Activated CD4-positive, alpha-beta T cell treated with anti-CD3 and anti-CD28 coated beads, Interleukin-2, amount 10 ng/mL, durations not matched to agents 7 days and 5 days (primary cell): ENCODE measurements around the gene NME3. TPM values are rescaled to one million over a fixed set of nuclear protein-coding genes. Genes with fewer than 3 reads are reported as not detected.
A peak's percentile ranks its signal among the peaks of the same experiment; 100 is the strongest.

Source experiments
- CTCF ChIA-PET: fragments of 350-600 bp; sonication (Branson Sonifier 250); formaldehyde crosslinking; loops from one replicate; lab custom pipeline; 2021; ENCODE audit warnings: antibody characterized with exemption; lab: Charles Lee
- POLR2A ChIA-PET: fragments of 350-600 bp; sonication (Branson Sonifier 250); formaldehyde crosslinking; loops from one replicate; lab custom pipeline; 2021; ENCODE audit warnings: antibody characterized with exemption; lab: Charles Lee
- DNase-seq: peaks from one replicate; pipeline ENCODE4 v3.0.0-alpha.2; 2020
- H3K27ac Mint-ChIP-seq: one replicate; pipeline ENCODE4 v1.8.0; 2021; ENCODE audit warnings: mild to moderate bottlenecking, moderate library complexity, mixed read lengths
- H3K27me3 Mint-ChIP-seq: one replicate; pipeline ENCODE4 v1.8.0; 2021; ENCODE audit warnings: mixed read lengths
- H3K36me3 Mint-ChIP-seq: one replicate; pipeline ENCODE4 v1.8.0; 2021; ENCODE audit warnings: low read depth, mixed read lengths
- H3K4me1 Mint-ChIP-seq: one replicate; pipeline ENCODE4 v1.8.0; 2021; ENCODE audit warnings: mixed read lengths
- H3K4me3 Mint-ChIP-seq: one replicate; pipeline ENCODE4 v1.8.0; 2021; ENCODE audit warnings: mild to moderate bottlenecking, moderate library complexity, mixed read lengths
- H3K9me3 Mint-ChIP-seq: one replicate; pipeline ENCODE4 v1.8.0; 2021; ENCODE audit warnings: mixed read lengths
- total RNA-seq, 2 experiments: library from RNA; stranded (reverse); gene quantifications; one replicate each; pipeline ENCODE4 v1.2.3, GENCODE V29; 2021

Gene NME3
- total RNA-seq, 2 experiments from 2014 or later: 31.3 to 47.4 TPM

GRCh38 chr16:1782408-1783264 is 11.3 kb upstream of the NME3 start, which contains the start of the genes NUBP2 and SPSB3:
NUBP2 (plus strand) TSS chr16:1782960; CDS start chr16:1783021, 61 bp downstream.
SPSB3 (minus strand) TSS chr16:1782571; CDS start chr16:1781483, 1,088 bp downstream.
- CTCF ChIA-PET: interaction anchor here (0.5 to 2.0 kb wide), 16 partner anchors 8 to 182 kb away, joined by 3 to 14 read pairs (median 3); partner anchors contain the start of genes EME2, FAHD1, HAGH and MAPK8IP3
- POLR2A ChIA-PET: interaction anchor here (0.8 to 1.4 kb wide), 4 partner anchors 8 to 182 kb away, joined by 3 to 8 read pairs (median 6); partner anchors contain the start of genes EME2, MAPK8IP3, MRPS34 and RPS2
- DNase-seq: peak; percentile 100

GRCh38 chr16:1781758-1782407 is 10.5 kb upstream of the NME3 start:
- POLR2A ChIA-PET: interaction anchor here (0.8 to 1.4 kb wide), 4 partner anchors 8 to 183 kb away, joined by 3 to 8 read pairs (median 6); partner anchors contain the start of genes EME2, MAPK8IP3, MRPS34 and RPS2
- Mint-ChIP-seq H3K9me3 (no peaks in the 10 kb centered on the region), H3K27me3 (no peaks in the 10 kb centered on the region), H3K36me3 (peaks cover 5% of the 10 kb centered on the region), H3K4me3 (peak overlapping the region; percentile 89), H3K27ac (peak overlapping the region; percentile 84), H3K4me1 (peaks cover 25% of the 10 kb centered on the region)
- DNase-seq: peak; percentile 47
- CTCF ChIA-PET: interaction anchor here (0.7 to 2.0 kb wide), 6 partner anchors 9 to 154 kb away, joined by 3 to 14 read pairs (median 6); partner anchors contain the start of genes EME2, FAHD1, HAGH and MAPK8IP3

More at GRCh38 chr16:1782408-1783264, 11.3 kb upstream of the NME3 start, which contains the start of the genes NUBP2 and SPSB3:
- H3K27me3 Mint-ChIP-seq: no peaks in the 10 kb centered on the region
- H3K9me3 Mint-ChIP-seq: no peaks in the 10 kb centered on the region
- peaks cover 25% of the 10 kb centered on the region for H3K4me1 Mint-ChIP-seq
- H3K36me3 Mint-ChIP-seq: peaks cover 5% of the 10 kb centered on the region
- H3K27ac Mint-ChIP-seq: peak within 1 kb of the TSS; percentile 93
- peak within 1 kb of the TSS; percentile 89 for H3K4me3 Mint-ChIP-seq

DNA sequence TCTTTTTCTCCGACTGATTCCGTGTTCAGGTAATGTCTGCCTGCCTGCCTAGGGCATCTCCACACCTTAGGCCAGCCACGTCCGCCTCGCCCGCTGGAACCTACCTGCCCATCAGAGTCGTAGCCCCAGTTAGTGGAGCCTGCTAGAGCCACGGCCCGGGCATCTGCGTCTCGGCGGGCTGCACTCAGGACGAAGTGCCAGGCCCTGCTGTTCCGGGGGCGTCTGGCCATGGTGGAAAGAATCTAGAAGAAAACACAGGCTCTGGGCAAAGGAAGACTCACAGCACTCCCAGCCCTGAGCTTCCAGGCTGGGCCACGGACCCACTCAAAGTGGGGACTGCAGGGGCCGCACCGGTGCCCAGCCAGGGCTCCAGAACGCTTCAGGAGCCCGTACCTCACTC is 9.9 kb upstream of the NME3 start:
- H3K27me3 Mint-ChIP-seq: no peaks in the 10 kb centered on the region
- ChIA-PET POLR2A (no interaction called here), CTCF (interaction anchor here (1.1 kb wide), 1 partner anchor 76 kb away, joined by 5 read pairs; the partner anchor contains the start of gene MAPK8IP3)
- H3K36me3 Mint-ChIP-seq: peaks cover 8% of the 10 kb centered on the region
- peak overlapping the region; percentile 84 for H3K27ac Mint-ChIP-seq
- DNase-seq: no peak
- peaks cover 25% of the 10 kb centered on the region for H3K4me1 Mint-ChIP-seq
- H3K4me3 Mint-ChIP-seq: peak overlapping the region; percentile 86
- no peaks in the 10 kb centered on the region for H3K9me3 Mint-ChIP-seq

DNA sequence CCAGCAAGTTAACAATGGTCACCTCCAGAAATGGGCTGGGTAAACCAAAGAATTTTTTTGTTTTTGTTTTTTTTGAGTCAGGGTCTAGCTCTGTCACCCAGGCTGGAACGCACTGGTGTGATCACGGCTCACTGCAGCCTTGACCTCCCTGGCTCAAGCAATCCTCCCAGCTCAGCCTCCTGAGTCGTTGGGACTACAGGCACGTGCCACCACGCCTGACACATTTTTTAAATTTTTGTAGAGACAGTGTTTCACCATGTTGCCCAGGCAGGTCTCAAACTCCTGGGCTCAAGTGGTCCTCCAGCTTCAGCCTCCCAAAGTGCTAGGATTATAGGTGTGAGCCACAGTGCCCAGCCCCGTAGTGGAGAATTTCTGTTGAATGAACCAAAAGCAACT is 9.3 kb upstream of the NME3 start:
- H3K4me3 Mint-ChIP-seq: peak overlapping the region; percentile 86
- no peak for DNase-seq
- ChIA-PET POLR2A (no interaction called here), CTCF (interaction anchor here (1.1 kb wide), 1 partner anchor 75 kb away, joined by 5 read pairs; the partner anchor contains the start of gene MAPK8IP3)
- H3K27me3 Mint-ChIP-seq: no peaks in the 10 kb centered on the region
- peaks cover 8% of the 10 kb centered on the region for H3K36me3 Mint-ChIP-seq
- H3K4me1 Mint-ChIP-seq: peaks cover 25% of the 10 kb centered on the region
- H3K9me3 Mint-ChIP-seq: no peaks in the 10 kb centered on the region
- peak overlapping the region; percentile 60 for H3K27ac Mint-ChIP-seq

DNA sequence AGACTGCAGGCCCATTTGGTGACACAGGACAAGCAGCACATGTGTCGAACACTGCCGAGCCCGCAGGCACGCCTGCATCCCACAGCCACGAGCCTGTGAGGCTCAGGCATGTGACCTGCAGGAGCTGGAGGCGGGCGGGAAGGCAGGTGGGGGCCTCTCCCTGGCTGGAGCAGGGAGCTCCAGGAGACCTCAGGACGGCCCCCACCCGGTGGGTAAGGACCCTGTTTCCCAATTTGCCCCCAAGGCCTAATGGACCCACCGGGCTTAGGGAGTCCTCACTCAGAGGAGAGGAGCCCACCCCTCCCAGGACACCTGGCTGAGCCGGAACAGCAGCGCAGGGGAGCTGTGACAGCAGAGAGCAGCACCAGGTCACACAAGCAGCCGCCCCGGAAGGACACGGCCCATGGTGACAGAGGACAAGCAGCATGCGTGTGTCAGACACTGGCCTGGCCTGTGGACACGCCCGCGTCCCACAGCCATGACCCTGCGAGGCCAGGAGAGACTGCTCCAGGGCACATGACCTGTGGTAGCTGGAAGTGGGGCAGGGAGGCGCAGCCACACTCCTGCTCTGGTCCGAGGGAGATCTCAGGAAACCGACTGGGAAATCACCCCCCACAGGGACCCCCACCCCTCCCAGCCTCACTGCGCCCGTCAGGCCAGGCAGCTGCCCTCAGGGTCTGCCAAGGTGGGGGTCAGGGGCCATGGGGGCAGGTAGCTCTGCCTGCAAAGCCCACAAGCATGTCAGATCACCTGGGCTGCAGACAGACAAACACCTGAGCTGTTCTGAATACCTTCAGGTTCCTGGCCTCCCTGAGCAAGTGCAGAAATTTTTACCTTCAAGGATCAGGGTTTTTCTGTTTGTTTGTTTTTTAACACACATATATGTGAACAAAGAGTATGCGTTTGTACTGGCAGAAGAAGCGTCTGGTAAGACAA is 8.7 kb upstream of the NME3 start:
- no peak overlapping the region for H3K27ac Mint-ChIP-seq
- H3K9me3 Mint-ChIP-seq: no peaks in the 10 kb centered on the region
- H3K27me3 Mint-ChIP-seq: no peaks in the 10 kb centered on the region
- ChIA-PET CTCF (interaction anchor here (1.1 kb wide), 1 partner anchor 75 kb away, joined by 5 read pairs; the partner anchor contains the start of gene MAPK8IP3), POLR2A (no interaction called here)
- H3K4me1 Mint-ChIP-seq: peaks cover 25% of the 10 kb centered on the region
- peaks cover 8% of the 10 kb centered on the region for H3K36me3 Mint-ChIP-seq
- no peak for DNase-seq
- peak overlapping the region; percentile 51 for H3K4me3 Mint-ChIP-seq

DNA sequence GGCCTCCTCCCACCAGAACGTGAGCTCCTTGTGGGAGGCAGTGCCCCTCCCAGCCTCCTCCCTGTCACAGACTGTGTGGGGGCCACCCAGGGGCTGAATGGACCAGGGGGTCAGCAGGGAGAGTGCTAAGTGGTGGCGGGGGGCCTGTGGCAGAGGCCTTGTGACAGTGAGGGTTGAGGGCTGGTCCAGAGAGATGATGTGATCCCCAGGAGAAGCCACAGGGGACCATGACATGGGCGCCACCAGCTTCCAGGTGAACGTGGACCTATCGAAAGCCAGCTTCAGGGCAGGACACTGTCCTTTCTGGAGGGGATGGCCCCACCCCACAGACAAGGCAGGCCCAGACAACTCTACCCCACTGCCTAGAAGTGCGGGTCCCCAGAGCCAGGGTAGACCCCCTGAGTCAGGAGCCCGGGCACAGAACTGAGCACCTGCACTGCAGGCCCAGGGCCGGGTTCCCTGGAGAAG is 7.9 kb upstream of the NME3 start:
- H3K4me3 Mint-ChIP-seq: no peak overlapping the region
- peaks cover 25% of the 10 kb centered on the region for H3K4me1 Mint-ChIP-seq
- no peak for DNase-seq
- H3K36me3 Mint-ChIP-seq: peaks cover 8% of the 10 kb centered on the region
- ChIA-PET POLR2A (no interaction called here), CTCF (interaction anchor here (0.6 kb wide), 1 partner anchor 67 kb away, joined by 3 read pairs; no protein-coding TSS in a partner anchor)
- no peaks in the 10 kb centered on the region for H3K9me3 Mint-ChIP-seq
- H3K27me3 Mint-ChIP-seq: no peaks in the 10 kb centered on the region
- H3K27ac Mint-ChIP-seq: no peak overlapping the region

GRCh38 chr16:1778200-1779179 is 7.1 kb upstream of the NME3 start:
- ChIA-PET CTCF (interaction anchor here (0.6 to 1.0 kb wide), 2 partner anchors 67 to 73 kb away, joined by 3 read pairs; partner anchors contain the start of gene MAPK8IP3), POLR2A (no interaction called here)
- Mint-ChIP-seq H3K27me3 (no peaks in the 10 kb centered on the region), H3K9me3 (no peaks in the 10 kb centered on the region), H3K4me1 (peaks cover 22% of the 10 kb centered on the region), H3K36me3 (peaks cover 8% of the 10 kb centered on the region), H3K4me3 (no peak overlapping the region), H3K27ac (no peak overlapping the region)
- DNase-seq: no peak

GRCh38 chr16:1777375-1778199 is 6.2 kb upstream of the NME3 start:
- CTCF ChIA-PET: interaction anchor here (1.0 kb wide), 1 partner anchor 72 kb away, joined by 3 read pairs; the partner anchor contains the start of gene MAPK8IP3
- H3K4me3 Mint-ChIP-seq: no peak overlapping the region
- peaks cover 18% of the 10 kb centered on the region for H3K4me1 Mint-ChIP-seq
- POLR2A ChIA-PET: no interaction called here
- no peak overlapping the region for H3K27ac Mint-ChIP-seq
- H3K36me3 Mint-ChIP-seq: peaks cover 4% of the 10 kb centered on the region
- DNase-seq: no peak
- no peaks in the 10 kb centered on the region for H3K27me3 Mint-ChIP-seq
- H3K9me3 Mint-ChIP-seq: no peaks in the 10 kb centered on the region

- H3K27ac Mint-ChIP-seq: no peak overlapping the region
- peaks cover 10% of the 10 kb centered on the region for H3K36me3 Mint-ChIP-seq
- H3K4me1 Mint-ChIP-seq: peaks cover 20% of the 10 kb centered on the region
- POLR2A ChIA-PET: no interaction called here
- H3K27me3 Mint-ChIP-seq: no peaks in the 10 kb centered on the region
- no peaks in the 10 kb centered on the region for H3K9me3 Mint-ChIP-seq
- CTCF ChIA-PET: no interaction called here
- no peak overlapping the region for H3K4me3 Mint-ChIP-seq
- DNase-seq: no peak
Observed at GRCh38 chr16:1776991-1777374, 5.6 kb upstream of the NME3 start.

- ChIA-PET POLR2A (no interaction called here), CTCF (no interaction called here)
- peak overlapping the region; percentile 25 for H3K27ac Mint-ChIP-seq
- H3K4me1 Mint-ChIP-seq: peaks cover 17% of the 10 kb centered on the region
- DNase-seq: no peak
- H3K36me3 Mint-ChIP-seq: peaks cover 11% of the 10 kb centered on the region
- no peak overlapping the region for H3K4me3 Mint-ChIP-seq
- no peaks in the 10 kb centered on the region for H3K9me3 Mint-ChIP-seq
- H3K27me3 Mint-ChIP-seq: no peaks in the 10 kb centered on the region
Observed at GRCh38 chr16:1776672-1776955, 5.3 kb upstream of the NME3 start.
